ENCODE results near the gene CWC25.
"Not testable (repeated sequence)": the region's sequence is repeated elsewhere in the genome, so short reads cannot be mapped to it uniquely, and the experiment has no call there.

The CWC25 gene

GRCh38 chr17:38852771-38853291, 27.7 kb upstream of the CWC25 start:
- no peak for DNase-seq

- no peak for DNase-seq
These were observed 26.3 kb upstream of the CWC25 start for GRCh38 chr17:38851434-38851833.

GRCh38 chr17:38850374-38850773, 25.3 kb upstream of the CWC25 start:
- no peak for DNase-seq

GRCh38 chr17:38848939-38849605, 24.0 kb upstream of the CWC25 start:
- DNase-seq = no peak

GRCh38 chr17:38848557-38848891, 23.4 kb upstream of the CWC25 start:
- no peak for DNase-seq

- DNase-seq = no peak
These were observed 19.2 kb upstream of the CWC25 start for GRCh38 chr17:38844261-38844757.

- no peak for DNase-seq
These were observed 684 bp upstream of the CWC25 start for GRCh38 chr17:38825762-38826247.

GRCh38 chr17:38815576-38816193, 9.4 kb downstream of the CWC25 start:
- DNase-seq = no peak

- no peak for DNase-seq
These were observed 15.3 kb downstream of the CWC25 start for GRCh38 chr17:38809828-38810227.

GRCh38 chr17:38800237-38800760, 24.8 kb downstream of the CWC25 start:
- no peak for DNase-seq

GRCh38 chr17:38799501-38800236, 25.5 kb downstream of the CWC25 start, which contains the start of gene PIP4K2B:
TSS of gene PIP4K2B (minus strand) at chr17:38799556. CDS start at chr17:38799424, 132 bp downstream.
- DNase-seq = peak; percentile 98

GRCh38 chr17:38798614-38799500, 26.3 kb downstream of the CWC25 start:
- no peak for DNase-seq

GRCh38 chr17:38797828-38798227, 27.3 kb downstream of the CWC25 start:
- no peak for DNase-seq

GRCh38 chr17:38797158-38797490, 28.0 kb downstream of the CWC25 start:
- no peak for DNase-seq

GRCh38 chr17:38796451-38797157, 28.5 kb downstream of the CWC25 start:
- no peak for DNase-seq

- no peak for DNase-seq
These were observed 30.9 kb downstream of the CWC25 start for GRCh38 chr17:38794221-38794620.

GRCh38 chr17:38791162-38791561, 34.0 kb downstream of the CWC25 start:
- DNase-seq = no peak

- DNase-seq = not testable (repeated sequence)
These were observed 34.9 kb downstream of the CWC25 start for GRCh38 chr17:38790148-38790707.

- DNase-seq = no peak
These were observed 35.9 kb downstream of the CWC25 start for GRCh38 chr17:38789185-38789584.

GRCh38 chr17:38787999-38788398, 37.1 kb downstream of the CWC25 start:
- DNase-seq = not testable (repeated sequence)

GRCh38 chr17:38786372-38786771, 38.7 kb downstream of the CWC25 start:
- DNase-seq = no peak
